IMR-90 (cell line): ENCODE measurements around the gene DNAI2. TPM values are rescaled to one million over a fixed set of nuclear protein-coding genes. Genes with fewer than 3 reads are reported as not detected.

Experiments used
- ATAC-seq: fragments of 200-7000 bp; cut with Tn5 transposase; 2 replicates; pipeline ENCODE4 v1.9.1; 2020; ENCODE audit warnings: low read depth, mild to moderate bottlenecking, moderate library complexity
- BruUV-seq: library from RNA; stranded (reverse); fragments of 400-500 nt; replicated peaks from 2 replicates; lab custom pipeline; 2021; lab: Mats Ljungman, UMichigan
- CTCF ChIA-PET: fragments of 300-600 bp; formaldehyde crosslinking; extraction: SDS; loops from one replicate; lab custom pipeline; 2021; ENCODE audit warnings: antibody characterized with exemption; lab: Yijun Ruan, JAX
- POLR2A ChIA-PET: fragments of 300-600 bp; sonication (Branson Sonifier 250); formaldehyde crosslinking; loops from one replicate; lab custom pipeline; 2022; ENCODE audit warnings: antibody characterized with exemption; ENCODE audit not compliant: unreplicated experiment; lab: Charles Lee
- DNase-seq: peaks from one replicate; pipeline ENCODE4 v3.0.0; 2013
- H2AFZ ChIP-seq: replicated peaks from 2 replicates; pipeline ENCODE3; 2013; ENCODE audit warnings: low read length, mild to moderate bottlenecking; ENCODE audit not compliant: poor library complexity
- H2AK5ac ChIP-seq: 2 replicates; pipeline ENCODE4 v1.6.1; 2013; ENCODE audit warnings: low read depth, low read length, inconsistent platforms
- H2AK9ac ChIP-seq: replicated peaks from 2 replicates; pipeline ENCODE3; 2013; ENCODE audit warnings: mild to moderate bottlenecking, low read depth, low read length, moderate library complexity; ENCODE audit not compliant: poor library complexity
- H2BK120ac ChIP-seq: 2 replicates; pipeline ENCODE4 v1.6.1; 2013; ENCODE audit warnings: low read depth, low read length, inconsistent platforms
- H2BK15ac ChIP-seq: 3 replicates; pipeline ENCODE4 v1.6.1; 2013; ENCODE audit warnings: low read depth, low read length, inconsistent platforms
- H2BK20ac ChIP-seq: 2 replicates; pipeline ENCODE4 v1.6.1; 2013; ENCODE audit warnings: low read depth, mild to moderate bottlenecking, inconsistent platforms, low read length, moderate library complexity
- H2BK5ac ChIP-seq: 2 replicates; pipeline ENCODE4 v1.6.1; 2013; ENCODE audit warnings: mild to moderate bottlenecking, low read depth, low read length, inconsistent platforms; ENCODE audit not compliant: poor library complexity, severe bottlenecking
- H3K14ac ChIP-seq: replicated peaks from 2 replicates; pipeline ENCODE4 v1.6.1; 2013; ENCODE audit warnings: low read depth, low read length, inconsistent platforms
- H3K18ac ChIP-seq: 2 replicates; pipeline ENCODE4 v1.6.1; 2013; ENCODE audit warnings: low read depth, low read length, control low read depth
- H3K23ac ChIP-seq: 2 replicates; pipeline ENCODE4 v1.6.1; 2013; ENCODE audit warnings: low read depth, low read length, inconsistent platforms
- H3K27ac ChIP-seq: 2 replicates; pipeline ENCODE4 v1.5.1; 2013; ENCODE audit warnings: mild to moderate bottlenecking, control low read depth, low read length; ENCODE audit not compliant: insufficient read depth
- H3K27me3 ChIP-seq: 2 replicates; pipeline ENCODE4 v1.6.1; 2013; ENCODE audit warnings: low read length; ENCODE audit not compliant: control insufficient read depth, insufficient read depth
- H3K36me3 ChIP-seq: 2 replicates; pipeline ENCODE4 v1.6.1; 2013; ENCODE audit warnings: low read length, mixed read lengths; ENCODE audit not compliant: control insufficient read depth, insufficient read depth
- H3K4ac ChIP-seq: 2 replicates; pipeline ENCODE4 v1.6.1; 2013; ENCODE audit warnings: low read depth, low read length, inconsistent platforms
- H3K4me1 ChIP-seq: 2 replicates; pipeline ENCODE4 v1.6.1; 2013; ENCODE audit warnings: low read length, mixed read lengths; ENCODE audit not compliant: control insufficient read depth, insufficient read depth
- H3K4me2 ChIP-seq: 2 replicates; pipeline ENCODE4 v1.6.1; 2013; ENCODE audit warnings: low read depth, mild to moderate bottlenecking, control low read depth, low read length, moderate library complexity
- H3K4me3 ChIP-seq: 2 replicates; pipeline ENCODE4 v1.5.1; 2013; ENCODE audit warnings: low read depth, mild to moderate bottlenecking, control low read depth, low read length, moderate library complexity; ENCODE audit not compliant: insufficient read depth
- H3K56ac ChIP-seq: 2 replicates; pipeline ENCODE4 v1.6.1; 2013; ENCODE audit warnings: low read length, inconsistent platforms; ENCODE audit not compliant: insufficient read depth; ENCODE audit errors: extremely low read depth
- H3K79me1 ChIP-seq, 2 experiments: 2 replicates each; pipeline ENCODE4 v1.6.1; 2013; ENCODE audit warnings: low read length in 2 of 2, inconsistent platforms in 1 of 2, low read depth in 1 of 2
- H3K9ac ChIP-seq: 2 replicates; pipeline ENCODE4 v1.6.1; 2013; ENCODE audit warnings: low read depth, low read length, control low read depth
- H3K9me1 ChIP-seq: 2 replicates; pipeline ENCODE4 v1.6.1; 2013; ENCODE audit warnings: low read length, inconsistent platforms; ENCODE audit not compliant: insufficient read depth
- H3K9me3 ChIP-seq: 2 replicates; pipeline ENCODE4 v1.6.1; 2013; ENCODE audit warnings: low read length; ENCODE audit not compliant: control insufficient read depth, insufficient read depth
- H4K20me1 ChIP-seq: 2 replicates; pipeline ENCODE4 v1.6.1; 2013; ENCODE audit warnings: low read length, inconsistent platforms; ENCODE audit not compliant: insufficient read depth
- H4K5ac ChIP-seq: 2 replicates; pipeline ENCODE4 v1.6.1; 2013; ENCODE audit warnings: mild to moderate bottlenecking, low read depth, low read length, control low read depth
- H4K8ac ChIP-seq, 2 experiments: 2 replicates each; pipeline ENCODE4 v1.6.1; 2013; ENCODE audit warnings: low read depth in 2 of 2, low read length in 2 of 2, control low read depth in 1 of 2, inconsistent platforms in 1 of 2
- H4K91ac ChIP-seq: 2 replicates; pipeline ENCODE4 v1.6.1; 2013; ENCODE audit warnings: low read depth, low read length, inconsistent platforms; ENCODE audit not compliant: insufficient read depth
- BHLHE40 ChIP-seq: fragments of 150-350 bp; IDR thresholded peaks from 2 replicates; pipeline ENCODE4 v1.6.1; 2016; ENCODE audit warnings: mild to moderate bottlenecking, low read depth, low read length
- CHD1 ChIP-seq: IDR thresholded peaks from 2 replicates; pipeline ENCODE4 v1.6.1; 2012; ENCODE audit warnings: low read depth, low read length, improper control_type of control experiment
- ELK1 ChIP-seq: fragments of 150-350 bp; IDR thresholded peaks from 2 replicates; pipeline ENCODE4 v1.6.1; 2016; ENCODE audit warnings: low read depth, mild to moderate bottlenecking, low read length, moderate library complexity, borderline replicate concordance
- FOS ChIP-seq: fragments of 150-350 bp; IDR thresholded peaks from 2 replicates; pipeline ENCODE4 v1.6.1; 2016; ENCODE audit warnings: low read depth, low read length
- MAFK ChIP-seq: IDR thresholded peaks from 2 replicates; pipeline ENCODE4 v1.6.1; 2012; ENCODE audit warnings: low read depth, low read length, improper control_type of control experiment
- MAZ ChIP-seq: IDR thresholded peaks from 2 replicates; pipeline ENCODE4 v1.6.1; 2012; ENCODE audit warnings: low read depth, mild to moderate bottlenecking, low read length, improper control_type of control experiment, moderate library complexity, borderline replicate concordance
- MXI1 ChIP-seq: IDR thresholded peaks from 2 replicates; pipeline ENCODE4 v1.6.1; 2012; ENCODE audit warnings: low read depth, mild to moderate bottlenecking, low read length, moderate library complexity, borderline replicate concordance
- POLR2A ChIP-seq: IDR thresholded peaks from 2 replicates; pipeline ENCODE4 v1.6.1; 2012; ENCODE audit warnings: mild to moderate bottlenecking, low read depth, low read length
- RAD21 ChIP-seq: IDR thresholded peaks from 2 replicates; pipeline ENCODE4 v1.6.1; 2012; ENCODE audit warnings: low read length, improper control_type of control experiment
- RCOR1 ChIP-seq: IDR thresholded peaks from 2 replicates; pipeline ENCODE4 v1.6.1; 2012; ENCODE audit warnings: mild to moderate bottlenecking, low read length, improper control_type of control experiment; ENCODE audit not compliant: insufficient replicate concordance
- RFX5 ChIP-seq: IDR thresholded peaks from 2 replicates; pipeline ENCODE4 v1.8.0; 2012; ENCODE audit warnings: low read depth, mild to moderate bottlenecking, low read length, moderate library complexity
- USF2 ChIP-seq: fragments of 150-350 bp; IDR thresholded peaks from 2 replicates; pipeline ENCODE4 v1.6.1; 2017; ENCODE audit warnings: mild to moderate bottlenecking, antibody characterized with exemption, low read length, low read depth
- WGBS, 2 experiments: methylation state at CpG; one replicate each; pipeline versions ENCODE4 v1.1.5 to v1.1.7; 2013; ENCODE audit warnings: missing lambda C conversion rate in 2 of 2; ENCODE audit not compliant: insufficient read length in 1 of 2; ENCODE audit errors: extremely low coverage in 2 of 2; 5-methylcytosine and 5-hydroxymethylcytosine counted together
- dilution Hi-C: fragments of 300-500 bp; cut with HindIII; formaldehyde crosslinking; loops from one replicate; pipeline ENCODE4 v1.14.3; 2018; ENCODE audit warnings: low sequenced_read_pairs; ENCODE audit not compliant: unreplicated experiment
- in situ Hi-C: fragments of 300-500 bp; cut with MboI; formaldehyde crosslinking; loops from 3 replicates; pipeline ENCODE4 v1.14.3; 2019; ENCODE audit warnings: low sequenced_read_pairs, inconsistent platforms, mixed read lengths
- intact Hi-C: fragments of 100-400 bp; cut with micrococcal nuclease; formaldehyde crosslinking; loops from 2 replicates; pipeline ENCODE4 v1.10.0; 2022
- polyA plus RNA-seq, 3 experiments: library from polyadenylated mRNA; depleted of rRNA; stranded (reverse); fragments of >200 nt; gene quantifications; 2 replicates each; pipeline ENCODE4 v1.2.3, GENCODE V29; 2012; ENCODE audit warnings: low replicate concordance in 1 of 3
- total RNA-seq: library from RNA; depleted of rRNA; stranded (reverse); fragments of >200 nt; gene quantifications from 2 replicates; pipeline ENCODE4 v1.2.3, GENCODE V29; 2012

DNAI2 gene
- total and polyA plus RNA-seq, 2 of the 4 experiments (the other 2 are of a cell fraction) = not detected

GRCh38 chr17:74274709-74275340 lies 791 bp downstream of the DNAI2 start:
- H2BK15ac ChIP-seq = no peak overlapping the region
- no peaks in the 10 kb centered on the region for H4K20me1 ChIP-seq
- no peak for ATAC-seq
- no peak for DNase-seq
- no peaks in the 10 kb centered on the region for H3K9me3 ChIP-seq
- no peak overlapping the region for H2AK5ac ChIP-seq
- no peak overlapping the region for H4K8ac ChIP-seq
- no peak overlapping the region for H4K91ac ChIP-seq
- no peak overlapping the region for H3K4ac ChIP-seq
- H2BK120ac ChIP-seq = no peak overlapping the region
- H2BK20ac ChIP-seq = no peak overlapping the region
- no peak overlapping the region for H4K5ac ChIP-seq
- H3K79me1 ChIP-seq = no peaks in the 10 kb centered on the region
- no peak overlapping the region for H3K27ac ChIP-seq
- H3K27me3 ChIP-seq = no peaks in the 10 kb centered on the region; the same call in 1 of the 2 replicates
- H3K36me3 ChIP-seq = no peaks in the 10 kb centered on the region
- no peaks in the 10 kb centered on the region for H3K4me1 ChIP-seq
- no peak overlapping the region for H3K23ac ChIP-seq
- WGBS, 2 experiments = 100% methylated on average over 2 of the region's 14 CpGs; no CpG with 5 or more reads in 1 of the 2 experiments
- H3K4me3 ChIP-seq = no peak overlapping the region
- H2AK9ac ChIP-seq = no peak overlapping the region
- H2BK5ac ChIP-seq = no peak overlapping the region
- no TSS peak for BruUV-seq
- no peak for TF ChIP-seq POLR2A
- no peak for TF ChIP-seq ELK1
- TF ChIP-seq MAFK = no peak
- TF ChIP-seq RFX5 = no peak
- no peak for TF ChIP-seq CHD1
- TF ChIP-seq MAZ = no peak
- TF ChIP-seq BHLHE40 = no peak
- TF ChIP-seq FOS = no peak
- no peak for TF ChIP-seq MXI1
- TF ChIP-seq RCOR1 = no peak
- no peak for TF ChIP-seq RAD21
- no peak for TF ChIP-seq USF2
- intact Hi-C loops = no loop called here
- no peak overlapping the region for H3K18ac ChIP-seq
- no peak overlapping the region for H3K14ac ChIP-seq
- in situ Hi-C loops = no loop called here
- no peak overlapping the region for H3K4me2 ChIP-seq
- H2AFZ ChIP-seq = no peak overlapping the region
- H3K56ac ChIP-seq = no peak overlapping the region
- POLR2A ChIA-PET = no interaction called here
- CTCF ChIA-PET = no interaction called here
- no peaks in the 10 kb centered on the region for H3K9me1 ChIP-seq
- no peak overlapping the region for H3K9ac ChIP-seq
- dilution Hi-C loops = no loop called here
